Fibroblast of gingiva (primary cell): ENCODE results near the gene TMEM151B.
"Not testable (repeated sequence)": the region's sequence is repeated elsewhere in the genome, so short reads cannot be mapped to it uniquely, and the experiment has no call there.

Experiments used
- DNase-seq: peaks from one replicate; pipeline ENCODE4 v3.0.0-alpha.2; 2011; ENCODE audit warnings: low read depth

TMEM151B gene

GRCh38 chr6:44304282-44305199 is 34.3 kb downstream of the TMEM151B start:
- peak; percentile 21 for DNase-seq

GRCh38 chr6:44305200-44305725 is 35.0 kb downstream of the TMEM151B start:
- no peak for DNase-seq

GRCh38 chr6:44306710-44307109 is 36.5 kb downstream of the TMEM151B start:
- DNase-seq: no peak

GRCh38 chr6:44307217-44307616 is 37.0 kb downstream of the TMEM151B start:
- no peak for DNase-seq

- DNase-seq: no peak
Observed at GRCh38 chr6:44309092-44309491, 38.8 kb downstream of the TMEM151B start.

GRCh38 chr6:44309631-44310030 is 39.4 kb downstream of the TMEM151B start:
- DNase-seq: no peak

- DNase-seq: no peak
Observed at GRCh38 chr6:44310241-44310640, 40.0 kb downstream of the TMEM151B start.

- no peak for DNase-seq
Observed at GRCh38 chr6:44311304-44311703, 41.1 kb downstream of the TMEM151B start.

GRCh38 chr6:44311767-44312166 is 41.5 kb downstream of the TMEM151B start:
- no peak for DNase-seq

GRCh38 chr6:44312901-44313788 is 42.9 kb downstream of the TMEM151B start, which contains the start of gene AARS2:
AARS2 (minus strand) TSS chr6:44313347; CDS start chr6:44313323, 24 bp downstream.
- peak; percentile 87 for DNase-seq

GRCh38 chr6:44314657-44315056 is 44.4 kb downstream of the TMEM151B start:
- not testable (repeated sequence) for DNase-seq

- no peak for DNase-seq
Observed at GRCh38 chr6:44315516-44315915, 45.3 kb downstream of the TMEM151B start.

GRCh38 chr6:44315951-44316350 is 45.7 kb downstream of the TMEM151B start:
- no peak for DNase-seq

GRCh38 chr6:44316481-44316880 is 46.2 kb downstream of the TMEM151B start:
- no peak for DNase-seq

- not testable (repeated sequence) for DNase-seq
Observed at GRCh38 chr6:44317136-44317631, 46.9 kb downstream of the TMEM151B start.

GRCh38 chr6:44321210-44321609 is 51.0 kb downstream of the TMEM151B start:
- no peak for DNase-seq

GRCh38 chr6:44327096-44327495 is 56.8 kb downstream of the TMEM151B start:
- DNase-seq: no peak

GRCh38 chr6:44327760-44328159 is 57.5 kb downstream of the TMEM151B start:
- DNase-seq: no peak

- not testable (repeated sequence) for DNase-seq
Observed at GRCh38 chr6:44328203-44328602, 58.0 kb downstream of the TMEM151B start.

GRCh38 chr6:44329858-44330257 is 59.6 kb downstream of the TMEM151B start:
- no peak for DNase-seq

GRCh38 chr6:44332585-44332984 is 62.3 kb downstream of the TMEM151B start:
- DNase-seq: no peak

GRCh38 chr6:44333273-44333919 is 63.1 kb downstream of the TMEM151B start:
- DNase-seq: no peak
